ENCODE data around the gene PLCH2. TPM values are rescaled to one million over a fixed set of nuclear protein-coding genes. Genes with fewer than 3 reads are reported as not detected.

PLCH2 gene, protein sequence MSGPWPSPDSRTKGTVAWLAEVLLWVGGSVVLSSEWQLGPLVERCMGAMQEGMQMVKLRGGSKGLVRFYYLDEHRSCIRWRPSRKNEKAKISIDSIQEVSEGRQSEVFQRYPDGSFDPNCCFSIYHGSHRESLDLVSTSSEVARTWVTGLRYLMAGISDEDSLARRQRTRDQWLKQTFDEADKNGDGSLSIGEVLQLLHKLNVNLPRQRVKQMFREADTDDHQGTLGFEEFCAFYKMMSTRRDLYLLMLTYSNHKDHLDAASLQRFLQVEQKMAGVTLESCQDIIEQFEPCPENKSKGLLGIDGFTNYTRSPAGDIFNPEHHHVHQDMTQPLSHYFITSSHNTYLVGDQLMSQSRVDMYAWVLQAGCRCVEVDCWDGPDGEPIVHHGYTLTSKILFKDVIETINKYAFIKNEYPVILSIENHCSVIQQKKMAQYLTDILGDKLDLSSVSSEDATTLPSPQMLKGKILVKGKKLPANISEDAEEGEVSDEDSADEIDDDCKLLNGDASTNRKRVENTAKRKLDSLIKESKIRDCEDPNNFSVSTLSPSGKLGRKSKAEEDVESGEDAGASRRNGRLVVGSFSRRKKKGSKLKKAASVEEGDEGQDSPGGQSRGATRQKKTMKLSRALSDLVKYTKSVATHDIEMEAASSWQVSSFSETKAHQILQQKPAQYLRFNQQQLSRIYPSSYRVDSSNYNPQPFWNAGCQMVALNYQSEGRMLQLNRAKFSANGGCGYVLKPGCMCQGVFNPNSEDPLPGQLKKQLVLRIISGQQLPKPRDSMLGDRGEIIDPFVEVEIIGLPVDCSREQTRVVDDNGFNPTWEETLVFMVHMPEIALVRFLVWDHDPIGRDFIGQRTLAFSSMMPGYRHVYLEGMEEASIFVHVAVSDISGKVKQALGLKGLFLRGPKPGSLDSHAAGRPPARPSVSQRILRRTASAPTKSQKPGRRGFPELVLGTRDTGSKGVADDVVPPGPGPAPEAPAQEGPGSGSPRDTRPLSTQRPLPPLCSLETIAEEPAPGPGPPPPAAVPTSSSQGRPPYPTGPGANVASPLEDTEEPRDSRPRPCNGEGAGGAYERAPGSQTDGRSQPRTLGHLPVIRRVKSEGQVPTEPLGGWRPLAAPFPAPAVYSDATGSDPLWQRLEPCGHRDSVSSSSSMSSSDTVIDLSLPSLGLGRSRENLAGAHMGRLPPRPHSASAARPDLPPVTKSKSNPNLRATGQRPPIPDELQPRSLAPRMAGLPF (N-terminal part only)
- total RNA-seq (2014; rRNA removed; shearing (Covaris generic)), result not detected in 2 replicates

DNA sequence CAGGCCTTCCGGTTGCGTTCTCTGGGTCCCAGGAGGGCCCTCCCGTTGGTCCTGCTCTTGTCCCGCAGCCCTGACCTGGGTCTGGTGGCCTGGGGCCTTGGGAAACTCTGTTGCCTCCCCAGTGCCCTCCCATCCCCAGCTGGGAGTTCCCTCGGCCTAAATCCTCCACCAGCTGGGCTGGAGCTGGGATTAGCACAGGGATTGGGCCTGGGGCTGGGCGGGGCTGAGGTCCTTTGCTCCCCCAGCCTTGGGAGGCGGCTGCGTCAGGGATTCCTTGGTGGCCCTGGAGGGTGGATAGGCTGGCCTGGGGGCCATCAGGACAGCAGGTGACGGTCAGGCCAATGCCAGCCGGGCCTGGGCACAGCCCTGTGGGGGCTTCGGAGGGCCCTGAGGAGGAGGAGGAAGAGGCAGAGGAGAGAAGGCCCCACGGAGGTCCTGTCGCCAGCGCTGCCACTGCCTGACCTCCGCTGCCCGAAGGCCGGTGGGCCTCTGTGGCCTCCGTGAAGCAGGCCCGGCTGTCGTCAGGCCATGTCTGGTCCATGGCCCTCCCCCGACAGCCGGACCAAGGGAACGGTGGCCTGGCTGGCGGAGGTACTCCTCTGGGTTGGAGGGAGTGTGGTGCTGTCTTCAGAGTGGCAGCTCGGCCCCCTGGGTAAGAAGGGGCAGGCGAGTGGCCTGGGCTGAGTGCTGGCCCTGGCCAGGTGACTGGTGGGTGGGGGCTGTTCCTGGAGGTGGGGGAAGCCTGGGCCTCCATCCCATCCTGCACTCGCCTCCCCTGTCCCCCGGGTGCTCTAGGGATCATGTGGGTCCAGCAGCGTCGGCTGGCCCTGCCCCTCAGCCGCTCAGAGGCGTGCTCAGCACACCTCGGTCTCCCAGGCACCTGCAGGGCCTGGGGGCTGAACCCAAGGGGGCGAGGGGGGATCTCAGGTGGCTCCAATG lies at the start of gene PLCH2:
TSS of gene PLCH2 (plus strand) at position 229 of the 939 bp plus-strand sequence. CDS start at position 529, 300 bp downstream.

DNA sequence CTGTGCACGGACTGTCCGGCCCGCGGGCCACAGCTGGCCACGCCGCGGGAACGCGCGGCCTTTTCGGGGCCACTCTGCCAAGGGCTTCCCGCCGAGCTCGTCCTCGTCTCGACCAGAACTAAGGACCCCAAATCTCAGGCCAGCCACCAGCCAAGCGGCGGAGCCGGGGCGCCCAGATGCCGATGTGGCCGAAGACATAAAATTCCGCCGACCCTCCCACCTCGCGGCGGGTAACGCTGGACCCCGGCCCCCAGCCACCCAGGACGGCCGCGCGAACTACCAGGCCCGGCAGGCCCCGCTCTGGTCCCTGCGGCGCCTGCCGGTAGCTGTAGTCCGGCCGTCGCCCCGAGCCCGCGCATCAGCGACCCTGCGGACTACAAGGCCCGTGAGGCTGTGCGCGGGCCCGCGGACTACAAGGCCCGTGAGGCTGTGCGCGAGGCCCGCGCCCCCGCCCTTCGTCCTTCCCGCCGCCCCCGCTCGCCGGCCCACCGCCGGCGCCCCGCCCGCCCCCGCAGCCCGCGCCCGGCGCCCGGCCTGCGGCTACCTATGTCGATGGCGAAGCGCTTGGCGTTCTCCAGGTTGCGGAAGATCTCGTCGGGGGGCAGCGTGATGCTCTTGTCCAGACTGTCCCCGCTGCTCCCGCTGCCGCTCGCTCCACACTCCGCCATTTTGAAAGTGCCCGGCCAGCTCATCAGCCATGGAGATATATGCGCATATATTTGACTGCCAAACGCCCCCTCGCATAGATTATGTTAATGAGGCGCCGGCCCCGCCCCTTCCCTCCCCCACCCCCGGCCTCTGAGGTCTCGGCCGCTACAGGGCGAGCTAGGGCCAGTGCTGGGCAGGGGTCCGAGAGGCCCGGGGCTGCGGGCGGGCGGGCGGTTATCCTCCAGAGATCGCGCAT lies 50.1 kb downstream of the PLCH2 start, which contains the start of gene PANK4:
TSS of gene PANK4 (minus strand) at position 677 of the 904 bp plus-strand sequence. CDS start at position 668, 9 bp downstream.

DNA sequence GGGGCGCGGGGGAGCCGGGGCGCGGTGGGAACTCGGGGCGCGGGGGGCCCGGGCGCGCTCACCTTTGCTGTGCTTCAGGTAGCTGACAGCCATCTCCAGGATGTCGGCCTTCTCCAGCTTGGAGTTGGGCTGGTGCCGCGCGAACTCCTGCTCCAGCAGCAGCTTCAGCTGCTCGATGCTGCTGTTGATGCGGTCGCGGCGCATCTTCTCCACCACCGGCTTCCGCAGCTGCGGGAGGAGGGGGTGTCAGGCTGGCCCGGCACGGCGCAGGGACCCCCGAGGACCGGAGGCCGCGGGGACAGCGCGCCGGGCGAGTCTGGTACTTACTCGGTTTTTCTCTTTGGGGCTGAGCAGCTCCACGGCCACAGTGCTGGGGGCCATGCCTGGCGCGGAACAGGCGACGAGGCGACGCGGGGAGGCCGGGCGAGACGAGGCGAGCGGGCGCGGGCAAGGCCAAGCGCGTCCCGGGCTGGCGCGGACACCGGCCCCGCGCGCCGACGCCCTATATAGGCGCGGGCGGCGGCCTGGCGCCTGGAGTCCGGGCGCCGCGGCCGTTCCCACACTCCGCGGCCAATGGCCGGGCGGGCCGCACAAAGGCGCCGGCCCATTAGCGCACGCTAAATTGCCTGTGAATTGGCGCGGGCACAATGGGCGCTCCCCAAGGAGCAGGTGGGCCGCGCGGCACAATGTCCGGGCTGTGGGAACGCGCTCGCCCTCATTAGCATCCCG lies 53.9 kb downstream of the PLCH2 start, which contains the start of gene HES5:
TSS of gene HES5 (minus strand) at position 480 of the 729 bp plus-strand sequence. CDS start at position 381, 99 bp downstream.

Other genes with a start within 250 kb of the PLCH2 start
- 16.0 and 16.4 TPM in 2 replicates for gene SKI, start 248.0 kb upstream of the PLCH2 start, total RNA-seq (2014; rRNA removed; shearing (Covaris generic))
- 34.2 and 34.3 TPM in 2 replicates for gene MORN1, start 84.7 kb upstream of the PLCH2 start, total RNA-seq (2014; rRNA removed; shearing (Covaris generic))
- gene RER1, start 84.4 kb upstream of the PLCH2 start, total RNA-seq (2014; rRNA removed; shearing (Covaris generic)), result 87.6 and 97.9 TPM in 2 replicates
- gene PEX10, start 63.7 kb upstream of the PLCH2 start, total RNA-seq (2014; rRNA removed; shearing (Covaris generic)), result 44.3 and 47.3 TPM in 2 replicates
- gene PANK4, start 50.3 kb downstream of the PLCH2 start, total RNA-seq (2014; rRNA removed; shearing (Covaris generic)), result 29.5 and 31.4 TPM in 2 replicates
- not detected in 2 replicates for gene HES5, start 54.0 kb downstream of the PLCH2 start, total RNA-seq (2014; rRNA removed; shearing (Covaris generic))
- 8.8 and 9.9 TPM in 2 replicates for gene TNFRSF14, start 80.1 kb downstream of the PLCH2 start, total RNA-seq (2014; rRNA removed; shearing (Covaris generic))
- gene PRXL2B, start 110.5 kb downstream of the PLCH2 start, total RNA-seq (2014; rRNA removed; shearing (Covaris generic)), result 12.0 and 18.4 TPM in 2 replicates
- not detected in 2 replicates for gene MMEL1, start 156.7 kb downstream of the PLCH2 start, total RNA-seq (2014; rRNA removed; shearing (Covaris generic))

Data from A375 (cell line).